HEK293 (cell line): ENCODE data around the gene CCDC183.
A peak's percentile ranks its signal among the peaks of the same experiment; 100 is the strongest.

Experiments used
- BCL11B ChIP-seq: fragments of 450-650 bp; formaldehyde crosslinking; IDR thresholded peaks from 2 replicates; pipeline ENCODE4 v1.5.1; 2016; ENCODE audit warnings: low read depth, missing biosample characterization, missing genetic modification characterization
- BCL6B ChIP-seq: fragments of 450-650 bp; formaldehyde crosslinking; IDR thresholded peaks from 2 replicates; pipeline ENCODE4 v1.5.1; 2017; ENCODE audit warnings: missing biosample characterization, missing genetic modification characterization
- GLI4 ChIP-seq: fragments of 450-650 bp; formaldehyde crosslinking; IDR thresholded peaks from 2 replicates; pipeline ENCODE4 v1.5.1; 2016; ENCODE audit warnings: missing biosample characterization, missing genetic modification characterization
- GLIS2 ChIP-seq: fragments of 450-650 bp; formaldehyde crosslinking; IDR thresholded peaks from 2 replicates; pipeline ENCODE4 v1.5.1; 2016; ENCODE audit warnings: missing biosample characterization, missing genetic modification characterization
- INSM2 ChIP-seq: fragments of 450-650 bp; formaldehyde crosslinking; IDR thresholded peaks from 2 replicates; pipeline ENCODE4 v1.5.1; 2016; ENCODE audit warnings: missing biosample characterization, missing genetic modification characterization
- KLF1 ChIP-seq: fragments of 450-650 bp; formaldehyde crosslinking; IDR thresholded peaks from 2 replicates; pipeline ENCODE4 v1.5.1; 2016; ENCODE audit warnings: missing biosample characterization, missing genetic modification characterization
- KLF8 ChIP-seq: fragments of 450-650 bp; formaldehyde crosslinking; IDR thresholded peaks from 2 replicates; pipeline ENCODE4 v1.5.1; 2016; ENCODE audit warnings: missing biosample characterization, missing genetic modification characterization
- PRDM2 ChIP-seq: fragments of 450-650 bp; formaldehyde crosslinking; IDR thresholded peaks from 2 replicates; pipeline ENCODE4 v1.5.1; 2016; ENCODE audit warnings: missing biosample characterization, missing genetic modification characterization, borderline replicate concordance
- SCRT2 ChIP-seq: fragments of 450-650 bp; formaldehyde crosslinking; IDR thresholded peaks from 2 replicates; pipeline ENCODE4 v1.5.1; 2016; ENCODE audit warnings: missing biosample characterization, missing genetic modification characterization
- TSHZ1 ChIP-seq: fragments of 450-650 bp; formaldehyde crosslinking; IDR thresholded peaks from 2 replicates; pipeline ENCODE4 v1.5.1; 2016; ENCODE audit warnings: missing biosample characterization, missing genetic modification characterization, borderline replicate concordance
- ZBTB44 ChIP-seq: fragments of 450-650 bp; IDR thresholded peaks from 2 replicates; pipeline ENCODE4 v1.5.1; 2018; ENCODE audit warnings: missing biosample characterization, mild to moderate bottlenecking, missing genetic modification characterization
- ZFP37 ChIP-seq: fragments of 450-650 bp; formaldehyde crosslinking; IDR thresholded peaks from 2 replicates; pipeline ENCODE4 v1.5.1; 2016; ENCODE audit warnings: missing biosample characterization, missing genetic modification characterization
- ZFP69B ChIP-seq: fragments of 450-650 bp; formaldehyde crosslinking; IDR thresholded peaks from 2 replicates; pipeline ENCODE4 v1.5.1; 2016; ENCODE audit warnings: missing biosample characterization, missing genetic modification characterization
- ZIC2 ChIP-seq: fragments of 450-650 bp; formaldehyde crosslinking; IDR thresholded peaks from 2 replicates; pipeline ENCODE4 v1.5.1; 2016; ENCODE audit warnings: missing biosample characterization, missing genetic modification characterization
- ZNF175 ChIP-seq: fragments of 450-650 bp; formaldehyde crosslinking; IDR thresholded peaks from 2 replicates; pipeline ENCODE4 v1.5.1; 2016; ENCODE audit warnings: missing biosample characterization, missing genetic modification characterization
- ZNF184 ChIP-seq: fragments of 450-650 bp; IDR thresholded peaks from 2 replicates; pipeline ENCODE4 v1.5.1; 2018; ENCODE audit warnings: missing biosample characterization, mild to moderate bottlenecking, missing genetic modification characterization
- ZNF398 ChIP-seq: fragments of 450-650 bp; formaldehyde crosslinking; IDR thresholded peaks from 2 replicates; pipeline ENCODE4 v1.5.1; 2017; ENCODE audit warnings: missing biosample characterization, missing genetic modification characterization
- ZNF488 ChIP-seq: fragments of 450-650 bp; formaldehyde crosslinking; IDR thresholded peaks from 2 replicates; pipeline ENCODE4 v1.5.1; 2016; ENCODE audit warnings: missing biosample characterization, missing genetic modification characterization
- ZNF645 ChIP-seq: fragments of 450-650 bp; formaldehyde crosslinking; IDR thresholded peaks from 2 replicates; pipeline ENCODE4; 2016; ENCODE audit warnings: missing biosample characterization, missing genetic modification characterization
- ZNF707 ChIP-seq: fragments of 450-650 bp; formaldehyde crosslinking; IDR thresholded peaks from 2 replicates; pipeline ENCODE4 v1.5.1; 2016; ENCODE audit warnings: missing biosample characterization, missing genetic modification characterization

CCDC183 gene

GRCh38 chr9:136799854-136800657 lies 3.9 kb downstream of the CCDC183 start (continued):
- TF ChIP-seq TSHZ1 (tag by site-specific recombination) (no peak), ZNF175 (no peak), BCL11B (tag by site-specific recombination) (no peak), GLI4 (tag by site-specific recombination) (no peak), PRDM2 (tag by site-specific recombination) (no peak), SCRT2 (tag by site-specific recombination) (no peak), ZIC2 (tag by site-specific recombination) (peak; percentile 96), ZBTB44 (peak; percentile 91), ZNF707 (tag by site-specific recombination) (no peak), ZFP37 (tag by site-specific recombination) (no peak), ZNF398 (tag by site-specific recombination) (0 out of 2 replicates have a peak, but pooled peaks have one; percentile 9), GLIS2 (tag by site-specific recombination) (peak; percentile 65), ZNF645 (no peak), KLF8 (tag by site-specific recombination) (peak; percentile 86), ZNF184 (no peak), ZFP69B (tag by site-specific recombination) (no peak), INSM2 (tag by site-specific recombination) (no peak), KLF1 (tag by site-specific recombination) (peak; percentile 93), BCL6B (tag by site-specific recombination) (no peak), ZNF488 (tag by site-specific recombination) (no peak)
